Activated CD8-positive, alpha-beta T cell treated with anti-CD3 and anti-CD28 coated beads, Interleukin-2, amount 10 ng/mL, durations not matched to agents 7 days and 5 days (primary cell): Measurements from ENCODE around the gene ZG16B. TPM values are rescaled to one million over a fixed set of nuclear protein-coding genes. Genes with fewer than 3 reads are reported as not detected.

Experiments used
- ATAC-seq: fragments of 150-1000 bp; cut with Tn5 transposase; one replicate; pipeline ENCODE4 v1.10.0; 2021; ENCODE audit warnings: moderate library complexity
- CTCF ChIA-PET: fragments of 350-600 bp; sonication (Branson Sonifier 250); formaldehyde crosslinking; loops from one replicate; lab custom pipeline; 2021; ENCODE audit warnings: antibody characterized with exemption; lab: Charles Lee
- POLR2A ChIA-PET: fragments of 350-600 bp; sonication (Branson Sonifier 250); formaldehyde crosslinking; loops from one replicate; lab custom pipeline; 2021; ENCODE audit warnings: antibody characterized with exemption; lab: Charles Lee
- DNase-seq: peaks from one replicate; pipeline ENCODE4 v3.0.0-alpha.2; 2020
- H3K27ac Mint-ChIP-seq: one replicate; pipeline ENCODE4 v1.8.0; 2021; ENCODE audit warnings: mild to moderate bottlenecking, mixed read lengths
- H3K27me3 Mint-ChIP-seq: one replicate; pipeline ENCODE4 v1.8.0; 2021; ENCODE audit warnings: low read depth, mixed read lengths
- H3K36me3 Mint-ChIP-seq: one replicate; pipeline ENCODE4 v1.8.0; 2021; ENCODE audit warnings: low read depth, mixed read lengths
- H3K4me1 Mint-ChIP-seq: one replicate; pipeline ENCODE4 v1.8.0; 2021; ENCODE audit warnings: low read depth, mixed read lengths
- H3K4me3 Mint-ChIP-seq: one replicate; pipeline ENCODE4 v1.8.0; 2021; ENCODE audit warnings: mild to moderate bottlenecking, mixed read lengths
- H3K9me3 Mint-ChIP-seq: one replicate; pipeline ENCODE4 v1.8.0; 2022; ENCODE audit warnings: mixed read lengths; ENCODE audit not compliant: insufficient read depth
- total RNA-seq, 2 experiments: library from RNA; stranded (reverse); gene quantifications; one replicate each; pipeline ENCODE4 v1.2.3, GENCODE V29; 2021

Gene ZG16B
- total RNA-seq, 2 experiments from 2014 or later = 2.9 to 3.7 TPM

GRCh38 chr16:2819939-2820835 is 9.9 kb upstream of the ZG16B start:
- no peak for DNase-seq
- H3K9me3 Mint-ChIP-seq = no peaks in the 10 kb centered on the region
- ChIA-PET POLR2A (no interaction called here), CTCF (interaction anchor here (1.0 kb wide), 1 partner anchor 48 kb away, joined by 3 read pairs; no protein-coding TSS in a partner anchor)
- no peak for ATAC-seq
- H3K27ac Mint-ChIP-seq = no peak overlapping the region
- no peaks in the 10 kb centered on the region for H3K36me3 Mint-ChIP-seq
- H3K4me1 Mint-ChIP-seq = no peaks in the 10 kb centered on the region
- H3K27me3 Mint-ChIP-seq = no peaks in the 10 kb centered on the region
- H3K4me3 Mint-ChIP-seq = no peak overlapping the region

GRCh38 chr16:2820836-2821486 is 9.1 kb upstream of the ZG16B start:
- H3K4me3 Mint-ChIP-seq = no peak overlapping the region
- ChIA-PET POLR2A (no interaction called here), CTCF (interaction anchor here (1.0 to 2.9 kb wide), 2 partner anchors 18 to 47 kb away, joined by 4 to 13 read pairs; no protein-coding TSS in a partner anchor)
- no peaks in the 10 kb centered on the region for H3K9me3 Mint-ChIP-seq
- no peak for DNase-seq
- no peaks in the 10 kb centered on the region for H3K27me3 Mint-ChIP-seq
- H3K27ac Mint-ChIP-seq = no peak overlapping the region
- H3K4me1 Mint-ChIP-seq = no peaks in the 10 kb centered on the region
- ATAC-seq = no peak
- no peaks in the 10 kb centered on the region for H3K36me3 Mint-ChIP-seq

GRCh38 chr16:2821487-2822157 is 8.5 kb upstream of the ZG16B start:
- Mint-ChIP-seq H3K36me3 (no peaks in the 10 kb centered on the region), H3K4me3 (no peak overlapping the region), H3K27me3 (no peaks in the 10 kb centered on the region), H3K27ac (no peak overlapping the region), H3K4me1 (no peaks in the 10 kb centered on the region), H3K9me3 (no peaks in the 10 kb centered on the region)
- ChIA-PET CTCF (interaction anchor here (1.0 to 2.9 kb wide), 2 partner anchors 17 to 47 kb away, joined by 4 to 13 read pairs; no protein-coding TSS in a partner anchor), POLR2A (no interaction called here)
- ATAC-seq (no peak), DNase-seq (no peak)

GRCh38 chr16:2822158-2822495 is 8.0 kb upstream of the ZG16B start:
- no peak for ATAC-seq
- no peak for DNase-seq
- POLR2A ChIA-PET = no interaction called here
- CTCF ChIA-PET = interaction anchor here (2.9 kb wide), 1 partner anchor 17 kb away, joined by 13 read pairs; no protein-coding TSS in a partner anchor
- Mint-ChIP-seq H3K36me3 (no peaks in the 10 kb centered on the region), H3K4me1 (no peaks in the 10 kb centered on the region), H3K9me3 (no peaks in the 10 kb centered on the region), H3K4me3 (no peak overlapping the region), H3K27me3 (no peaks in the 10 kb centered on the region), H3K27ac (no peak overlapping the region)

- Mint-ChIP-seq H3K27me3 (no peaks in the 10 kb centered on the region), H3K27ac (no peak overlapping the region), H3K9me3 (no peaks in the 10 kb centered on the region), H3K4me1 (no peaks in the 10 kb centered on the region), H3K36me3 (no peaks in the 10 kb centered on the region), H3K4me3 (no peak overlapping the region)
- CTCF ChIA-PET = interaction anchor here (2.9 kb wide), 1 partner anchor 16 kb away, joined by 13 read pairs; no protein-coding TSS in a partner anchor
- POLR2A ChIA-PET = no interaction called here
- no peak for ATAC-seq
- no peak for DNase-seq
These were observed 7.6 kb upstream of the ZG16B start for GRCh38 chr16:2822496-2822895.

GRCh38 chr16:2824626-2825025 is 5.5 kb upstream of the ZG16B start:
- POLR2A ChIA-PET = no interaction called here
- no peaks in the 10 kb centered on the region for H3K4me1 Mint-ChIP-seq
- ATAC-seq = no peak

GRCh38 chr16:2825049-2825742 is 4.9 kb upstream of the ZG16B start:
- H3K4me3 Mint-ChIP-seq = no peak overlapping the region
- no peaks in the 10 kb centered on the region for H3K27me3 Mint-ChIP-seq
- H3K9me3 Mint-ChIP-seq = no peaks in the 10 kb centered on the region
- H3K27ac Mint-ChIP-seq = no peak overlapping the region
- no peak for DNase-seq
- ChIA-PET CTCF (interaction anchor here (1.0 kb wide), 1 partner anchor 43 kb away, joined by 3 read pairs; no protein-coding TSS in a partner anchor), POLR2A (no interaction called here)
- no peak for ATAC-seq
- no peaks in the 10 kb centered on the region for H3K36me3 Mint-ChIP-seq
- H3K4me1 Mint-ChIP-seq = peaks cover 4% of the 10 kb centered on the region

More at GRCh38 chr16:2824626-2825025, 5.5 kb upstream of the ZG16B start:
- Mint-ChIP-seq H3K4me3 (no peak overlapping the region), H3K9me3 (no peaks in the 10 kb centered on the region), H3K27ac (no peak overlapping the region), H3K36me3 (no peaks in the 10 kb centered on the region), H3K27me3 (no peaks in the 10 kb centered on the region)
- DNase-seq = no peak
- CTCF ChIA-PET = interaction anchor here (1.3 kb wide), 1 partner anchor 43 kb away, joined by 6 read pairs; no protein-coding TSS in a partner anchor

GRCh38 chr16:2825906-2826305 is 4.2 kb upstream of the ZG16B start:
- no peaks in the 10 kb centered on the region for H3K36me3 Mint-ChIP-seq
- POLR2A ChIA-PET = no interaction called here
- DNase-seq = no peak

GRCh38 chr16:2826591-2827373 is 3.3 kb upstream of the ZG16B start:
- ChIA-PET CTCF (no interaction called here), POLR2A (no interaction called here)
- Mint-ChIP-seq H3K9me3 (no peaks in the 10 kb centered on the region), H3K27ac (no peak overlapping the region), H3K36me3 (no peaks in the 10 kb centered on the region), H3K4me1 (peaks cover 11% of the 10 kb centered on the region), H3K4me3 (no peak overlapping the region), H3K27me3 (no peaks in the 10 kb centered on the region)
- no peak for ATAC-seq
- DNase-seq = no peak

More at GRCh38 chr16:2825906-2826305, 4.2 kb upstream of the ZG16B start:
- H3K4me3 Mint-ChIP-seq = no peak overlapping the region
- ATAC-seq = no peak
- H3K4me1 Mint-ChIP-seq = peaks cover 10% of the 10 kb centered on the region
- H3K9me3 Mint-ChIP-seq = no peaks in the 10 kb centered on the region
- CTCF ChIA-PET = interaction anchor here (1.0 kb wide), 1 partner anchor 42 kb away, joined by 3 read pairs; no protein-coding TSS in a partner anchor
- H3K27me3 Mint-ChIP-seq = no peaks in the 10 kb centered on the region
- H3K27ac Mint-ChIP-seq = no peak overlapping the region

- DNase-seq = no peak
- Mint-ChIP-seq H3K36me3 (no peaks in the 10 kb centered on the region), H3K27me3 (no peaks in the 10 kb centered on the region), H3K4me1 (peaks cover 11% of the 10 kb centered on the region), H3K4me3 (no peak overlapping the region), H3K27ac (no peak overlapping the region), H3K9me3 (no peaks in the 10 kb centered on the region)
- ChIA-PET CTCF (no interaction called here), POLR2A (no interaction called here)
- ATAC-seq = no peak
These were observed 2.7 kb upstream of the ZG16B start for GRCh38 chr16:2827374-2827791.
